Breast epithelium (tissue), 4 donors: ENCODE measurements around the gene CELF5. TPM values are rescaled to one million over a fixed set of nuclear protein-coding genes. Genes with fewer than 3 reads are reported as not detected.

ENCODE experiments used
- DNase-seq, 2 donors: peaks; one replicate each; pipeline ENCODE4 v3.0.0-alpha.2; 2019; ENCODE audit warnings: low spot score in 2 of 2
- H3K27ac ChIP-seq, 2 donors: fragments of 200-600 bp; sonication (generic) in 1 of 2; one replicate each; pipeline ENCODE4 v1.5.1; 2016 to 2019; ENCODE audit warnings: mild to moderate bottlenecking in 1 of 2
- H3K27me3 ChIP-seq, 2 donors: fragments of 200-600 bp; sonication (generic) in 1 of 2; one replicate each; pipeline versions ENCODE4 v1.5.1 to v1.6.0; 2017 to 2019; ENCODE audit warnings: control low read depth in 1 of 2, mild to moderate bottlenecking in 1 of 2
- H3K36me3 ChIP-seq: fragments of 200-600 bp; one replicate; pipeline ENCODE4 v1.5.1; 2019
- H3K4me1 ChIP-seq, 2 donors: fragments of 200-600 bp; sonication (generic); one replicate each; pipeline ENCODE4 v1.5.1; 2016 to 2019; ENCODE audit warnings: control low read depth in 1 of 2
- H3K4me3 ChIP-seq, 3 donors: fragments of 200-600 bp; sonication (generic); 1 replicate in 2 of 3; 2 replicates in 1 of 3; pipeline ENCODE4 v1.5.1; 2016 to 2019; ENCODE audit warnings: mild to moderate bottlenecking in 3 of 3, moderate library complexity in 2 of 3
- H3K9me3 ChIP-seq, 2 donors: fragments of 200-600 bp; sonication (generic) in 1 of 2; one replicate each; pipeline ENCODE4 v1.5.1; 2016 to 2019; ENCODE audit warnings: control low read depth in 1 of 2
- CTCF ChIP-seq, 3 donors: fragments of 450-650 bp; IDR thresholded peaks; one replicate each; pipeline ENCODE4 v1.5.1; 2016 to 2017; ENCODE audit warnings: antibody characterized with exemption in 3 of 3, mild to moderate bottlenecking in 3 of 3, moderate library complexity in 3 of 3
- POLR2A ChIP-seq: fragments of 450-650 bp; IDR thresholded peaks from one replicate; pipeline ENCODE4 v1.6.1; 2016; ENCODE audit warnings: antibody characterized with exemption, mild to moderate bottlenecking, moderate library complexity
- POLR2AphosphoS5 ChIP-seq, 3 donors: sonication (generic); formaldehyde crosslinking; IDR thresholded peaks; one replicate each; pipeline ENCODE4 v1.6.1; 2017; ENCODE audit warnings: antibody characterized with exemption in 3 of 3
- intact Hi-C: fragments of 100-400 bp; cut with DNase I; formaldehyde crosslinking; loops from one replicate; pipeline ENCODE4 v1.15.1; 2023; ENCODE audit warnings: low total_unique reads
- total RNA-seq, 3 donors: library from RNA; depleted of rRNA; stranded (reverse); fragments of >200 nt; gene quantifications; one replicate each; pipeline ENCODE4 v1.1.0, GENCODE V29; 2016

Gene CELF5
- total RNA-seq, 3 donors from 2014 or later: 0.33 to 0.59 TPM; not detected in 1

GRCh38 chr19:3229346-3229743, 4.9 kb downstream of the CELF5 start:
- peaks cover 0 to 37% of the 10 kb centered on the region in 2 donors for H3K27me3 ChIP-seq
- DNase-seq: no peak
- no peak overlapping the region for H3K27ac ChIP-seq
- intact Hi-C loops: no loop called here
- H3K9me3 ChIP-seq: no peaks in the 10 kb centered on the region
- H3K4me1 ChIP-seq: no peaks in the 10 kb centered on the region
- no peak for TF ChIP-seq POLR2AphosphoS5 (IDR thresholded peaks at IDR 0.05)
- no peak for TF ChIP-seq POLR2A
- no peak for TF ChIP-seq CTCF (IDR thresholded peaks at IDR 0.05)
- H3K36me3 ChIP-seq: no peaks in the 10 kb centered on the region
- no peak overlapping the region for H3K4me3 ChIP-seq

GRCh38 chr19:3229888-3230496, 5.5 kb downstream of the CELF5 start:
- H3K27me3 ChIP-seq: peaks cover 0 to 33% of the 10 kb centered on the region in 2 donors

GRCh38 chr19:3231288-3231687, 6.8 kb downstream of the CELF5 start:
- DNase-seq: no peak
- TF ChIP-seq POLR2AphosphoS5 (IDR thresholded peaks at IDR 0.05) (no peak), POLR2A (no peak), CTCF (IDR thresholded peaks at IDR 0.05) (no peak)
- Histone ChIP-seq H3K27ac (no peak overlapping the region), H3K36me3 (no peaks in the 10 kb centered on the region), H3K4me1 (no peaks in the 10 kb centered on the region), H3K4me3 (no peak overlapping the region), H3K27me3 (peaks cover 0 to 22% of the 10 kb centered on the region in 2 donors), H3K9me3 (peaks cover 0 to 5% of the 10 kb centered on the region in 2 donors)
- intact Hi-C loops: no loop called here

More at GRCh38 chr19:3229888-3230496, 5.5 kb downstream of the CELF5 start:
- H3K4me3 ChIP-seq: no peak overlapping the region
- no peak for DNase-seq
- H3K36me3 ChIP-seq: no peaks in the 10 kb centered on the region
- peaks cover 0 to 5% of the 10 kb centered on the region in 2 donors for H3K9me3 ChIP-seq
- intact Hi-C loops: no loop called here
- H3K27ac ChIP-seq: no peak overlapping the region
- H3K4me1 ChIP-seq: no peaks in the 10 kb centered on the region
- TF ChIP-seq POLR2A: no peak
- no peak for TF ChIP-seq CTCF (IDR thresholded peaks at IDR 0.05)
- TF ChIP-seq POLR2AphosphoS5 (IDR thresholded peaks at IDR 0.05): no peak

- H3K9me3 ChIP-seq: peaks cover 0 to 5% of the 10 kb centered on the region in 2 donors
- no peaks in the 10 kb centered on the region for H3K36me3 ChIP-seq
- peaks cover 0 to 10% of the 10 kb centered on the region in 2 donors for H3K27me3 ChIP-seq
- TF ChIP-seq CTCF (IDR thresholded peaks at IDR 0.05) (no peak), POLR2A (no peak), POLR2AphosphoS5 (IDR thresholded peaks at IDR 0.05) (no peak)
- intact Hi-C loops: no loop called here
- DNase-seq: no peak
- no peaks in the 10 kb centered on the region for H3K4me1 ChIP-seq
- no peak overlapping the region for H3K27ac ChIP-seq
- H3K4me3 ChIP-seq: no peak overlapping the region
These were observed 8.7 kb downstream of the CELF5 start for GRCh38 chr19:3233116-3233515.

- H3K36me3 ChIP-seq: no peaks in the 10 kb centered on the region
- intact Hi-C loops: no loop called here
- no peaks in the 10 kb centered on the region for H3K4me1 ChIP-seq
- H3K9me3 ChIP-seq: peaks cover 0 to 5% of the 10 kb centered on the region in 2 donors
- no peak for DNase-seq
- no peak for TF ChIP-seq CTCF (IDR thresholded peaks at IDR 0.05)
- peaks cover 0 to 3% of the 10 kb centered on the region in 2 donors for H3K27me3 ChIP-seq
- no peak overlapping the region for H3K4me3 ChIP-seq
- H3K27ac ChIP-seq: no peak overlapping the region
These were observed 9.4 kb downstream of the CELF5 start for GRCh38 chr19:3233831-3234230.
